Umbilical cord (tissue), 2 donors: ENCODE measurements around the gene PRR3. TPM values are rescaled to one million over a fixed set of nuclear protein-coding genes. Genes with fewer than 3 reads are reported as not detected.
A peak's percentile ranks its signal among the peaks of the same experiment; 100 is the strongest.

Experiments
- DNase-seq: peaks from one replicate; pipeline ENCODE4 v3.0.0-alpha.2; 2015; ENCODE audit warnings: low spot score
- total RNA-seq: library from RNA; depleted of rRNA; stranded (reverse); fragments of >200 nt; gene quantifications from one replicate; pipeline ENCODE4 v1.2.3, GENCODE V29; 2014; ENCODE audit warnings: low replicate concordance; ENCODE audit not compliant: insufficient read depth

PRR3 gene
- total RNA-seq, 1 donor from 2014 or later: 5.1 TPM

DNA sequence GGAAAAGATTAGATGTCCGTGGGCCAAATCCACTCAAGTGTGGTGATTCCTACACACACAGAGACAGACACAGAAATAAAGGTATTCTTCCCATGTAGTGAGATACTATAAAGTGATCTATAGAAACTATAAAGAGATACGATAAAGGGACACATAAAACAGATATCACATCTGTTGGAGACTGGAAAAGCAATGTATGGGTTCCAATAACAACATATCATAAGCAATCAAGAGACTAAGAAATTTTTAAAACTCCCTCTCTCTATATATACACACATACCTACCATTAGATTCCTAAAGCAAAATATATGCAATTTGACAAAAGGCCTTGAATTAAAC, 54.7 kb downstream of the PRR3 start:
- no peak for DNase-seq

DNA sequence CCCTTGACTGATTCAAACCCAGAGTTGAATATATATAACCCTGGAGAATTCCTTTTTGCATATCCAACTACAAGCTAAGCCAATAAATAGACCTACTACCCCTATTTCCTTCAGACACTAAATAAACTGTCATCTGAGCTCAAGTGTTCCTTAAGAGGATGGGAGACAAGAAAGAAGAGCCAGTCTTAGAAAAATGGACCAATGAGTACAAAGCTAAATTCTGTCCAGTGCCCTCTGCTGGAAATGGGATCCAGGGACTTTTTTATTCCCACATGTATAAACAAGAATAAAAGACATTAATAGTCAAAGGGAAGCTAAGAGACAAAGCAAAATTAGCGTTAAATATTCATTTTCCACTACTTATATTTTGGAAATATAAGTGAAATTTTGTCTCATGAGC, 55.1 kb downstream of the PRR3 start:
- DNase-seq: peak; percentile 52

DNA sequence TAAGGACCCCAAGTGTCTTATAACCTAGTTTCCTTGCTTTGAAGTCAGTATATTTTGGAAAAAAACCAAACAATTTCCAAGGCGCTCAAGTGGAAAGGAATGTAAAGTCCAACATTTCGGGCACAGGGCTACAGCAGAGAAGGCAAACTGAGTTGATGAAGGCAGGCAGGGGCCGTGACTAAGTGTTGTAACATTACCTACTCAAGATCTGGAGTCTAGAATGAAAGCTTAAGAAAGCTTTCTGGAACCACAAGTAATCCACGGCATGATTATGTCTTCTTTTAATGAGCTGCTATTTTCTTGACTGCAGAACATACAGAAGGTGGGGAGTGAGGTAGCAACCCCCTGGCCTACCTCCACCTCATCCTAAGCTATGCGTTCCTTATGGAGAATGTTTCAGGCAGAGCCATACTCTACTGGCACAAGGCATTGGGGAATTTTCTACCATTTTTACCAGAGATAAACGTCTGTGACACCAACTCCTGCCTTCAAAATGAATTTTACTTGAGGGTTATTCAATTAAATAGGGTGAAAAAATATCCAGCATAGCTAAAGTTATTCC, 55.7 kb downstream of the PRR3 start:
- DNase-seq: peak; percentile 61

Other genes with a start within 250 kb of the PRR3 start
- 5.5 TPM for gene TRIM39, start 230.4 kb upstream of the PRR3 start, total RNA-seq
- 30.6 TPM for gene RPP21, start 212.1 kb upstream of the PRR3 start, total RNA-seq
- 186 TPM for gene HLA-E, start 67.8 kb upstream of the PRR3 start, total RNA-seq
- gene GNL1, start 806 bp upstream of the PRR3 start, total RNA-seq: 25.3 TPM
- gene ABCF1, start 14.1 kb downstream of the PRR3 start, total RNA-seq: 27.2 TPM
- 11.3 TPM for gene PPP1R10, start 59.9 kb downstream of the PRR3 start, total RNA-seq
- 18.8 TPM for gene MRPS18B, start 60.5 kb downstream of the PRR3 start, total RNA-seq
- 1.9 TPM for gene ATAT1, start 69.6 kb downstream of the PRR3 start, total RNA-seq
- gene C6orf136, start 89.8 kb downstream of the PRR3 start, total RNA-seq: 11.8 TPM
- 19.5 TPM for gene DHX16, start 115.7 kb downstream of the PRR3 start, total RNA-seq
- 20.9 TPM for gene PPP1R18, start 129.3 kb downstream of the PRR3 start, total RNA-seq
- 4.3 TPM for gene NRM, start 133.7 kb downstream of the PRR3 start, total RNA-seq
- gene MDC1, start 160.0 kb downstream of the PRR3 start, total RNA-seq: 14.9 TPM
- gene TUBB, start 163.1 kb downstream of the PRR3 start, total RNA-seq: 174 TPM
- 46.7 TPM for gene FLOT1, start 185.4 kb downstream of the PRR3 start, total RNA-seq
- 70.1 TPM for gene IER3, start 187.3 kb downstream of the PRR3 start, total RNA-seq